HG02763 (cell line): ENCODE data around the gene DYRK1B.

Source experiments
- ATAC-seq: cut with Tn5 transposase; IDR thresholded peaks from one replicate; pipeline ENCODE4 v1.9.1; 2021; ENCODE audit warnings: mild to moderate bottlenecking, moderate library complexity; ENCODE audit not compliant: unreplicated experiment

Gene DYRK1B

DNA sequence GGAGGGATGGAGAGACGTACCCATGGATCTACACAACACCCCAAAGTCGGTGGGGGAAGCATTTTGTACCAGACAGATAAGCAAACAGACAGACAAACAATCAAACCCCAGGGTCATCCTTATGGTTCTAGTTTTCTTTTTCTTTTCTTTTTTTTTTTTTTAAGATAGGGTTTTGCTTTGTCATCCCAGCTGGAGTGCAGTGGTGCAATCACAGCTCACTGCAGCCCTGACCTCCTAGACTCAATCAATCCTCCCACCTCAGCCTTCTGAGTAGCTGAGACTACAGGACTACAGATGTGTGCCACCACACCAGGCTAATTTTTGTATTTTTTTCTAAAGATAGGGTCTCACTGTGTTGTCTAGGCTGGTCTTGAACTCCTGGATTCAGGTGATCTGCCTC lies 30.2 kb upstream of the DYRK1B start:
- ATAC-seq = no peak

DNA sequence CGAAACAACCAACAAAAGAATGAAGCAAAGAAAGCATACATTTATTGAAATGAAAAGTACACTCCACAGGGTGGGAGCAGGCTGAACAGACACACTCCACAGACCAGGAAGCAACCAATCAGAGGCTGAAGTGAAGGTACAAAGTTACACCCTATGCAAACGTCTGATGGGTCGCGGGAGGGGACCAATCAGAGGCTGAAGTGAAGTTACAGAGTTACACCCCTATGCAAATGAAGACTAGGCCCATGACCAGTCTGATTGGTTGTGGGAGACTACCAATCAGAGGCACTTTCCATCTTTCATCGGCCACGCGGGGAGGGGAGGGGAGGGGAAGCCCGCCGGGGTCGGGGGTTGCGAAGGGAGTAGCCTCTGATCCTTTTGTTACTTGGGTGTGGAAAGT lies 24.6 kb upstream of the DYRK1B start:
- ATAC-seq = no peak

DNA sequence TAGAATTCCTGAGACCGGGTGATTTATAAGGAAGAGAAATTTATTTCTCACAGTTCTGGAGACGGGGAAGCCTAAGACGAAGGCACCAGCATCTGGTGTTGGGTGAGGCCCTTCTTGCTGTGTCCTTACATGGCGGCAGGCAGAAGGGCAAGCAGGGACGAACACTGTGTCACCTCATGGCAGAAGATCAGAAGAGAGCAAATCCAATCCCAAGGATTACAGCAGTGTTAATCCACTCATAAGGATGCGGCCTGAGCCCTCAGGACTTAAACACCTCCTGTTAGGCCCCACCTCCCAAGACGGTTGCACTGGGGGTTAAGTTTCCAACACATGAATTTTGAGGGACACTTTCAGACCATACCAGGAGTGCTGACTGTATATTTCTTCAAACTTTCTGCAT lies 18.9 kb upstream of the DYRK1B start:
- ATAC-seq = no peak

DNA sequence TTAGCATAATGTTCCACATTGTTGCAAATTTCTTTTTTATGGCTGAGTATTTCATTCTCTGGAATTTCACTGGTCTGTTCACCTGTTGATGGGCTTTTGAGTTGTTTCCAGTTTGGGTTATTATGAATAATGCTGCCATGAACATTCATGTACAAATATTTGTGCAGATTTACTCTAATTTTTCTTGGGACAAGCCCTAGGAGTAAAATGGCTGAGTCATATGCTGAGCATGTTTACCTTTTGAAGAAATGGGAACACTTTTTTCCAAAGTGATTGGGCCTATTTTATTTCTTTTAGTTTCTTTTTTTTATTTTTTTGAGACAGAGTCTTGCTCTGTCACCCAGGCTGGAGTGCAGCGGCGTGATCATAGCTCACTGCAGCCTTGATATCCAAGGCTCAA lies 16.9 kb upstream of the DYRK1B start:
- no peak for ATAC-seq

DNA sequence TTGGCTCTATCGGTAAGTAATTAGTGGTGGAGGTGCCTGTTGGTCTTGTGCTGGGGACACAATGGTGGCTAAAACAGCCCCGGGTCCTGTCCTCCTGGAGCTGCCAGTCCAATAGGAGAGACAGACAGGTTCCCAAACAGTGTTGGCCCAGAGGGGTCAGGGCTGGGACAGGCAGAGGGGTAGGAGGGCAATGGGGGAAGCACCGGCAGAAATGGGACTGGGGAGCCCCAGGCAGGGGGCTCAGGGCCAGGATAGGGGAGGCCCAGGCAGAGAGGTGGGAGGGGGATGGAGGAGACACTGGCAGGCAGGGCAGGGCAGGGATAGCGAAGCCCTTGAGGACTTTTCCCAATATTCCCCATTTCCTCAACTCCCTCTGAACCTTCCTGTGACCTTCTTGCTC lies 14.4 kb upstream of the DYRK1B start:
- no peak for ATAC-seq

DNA sequence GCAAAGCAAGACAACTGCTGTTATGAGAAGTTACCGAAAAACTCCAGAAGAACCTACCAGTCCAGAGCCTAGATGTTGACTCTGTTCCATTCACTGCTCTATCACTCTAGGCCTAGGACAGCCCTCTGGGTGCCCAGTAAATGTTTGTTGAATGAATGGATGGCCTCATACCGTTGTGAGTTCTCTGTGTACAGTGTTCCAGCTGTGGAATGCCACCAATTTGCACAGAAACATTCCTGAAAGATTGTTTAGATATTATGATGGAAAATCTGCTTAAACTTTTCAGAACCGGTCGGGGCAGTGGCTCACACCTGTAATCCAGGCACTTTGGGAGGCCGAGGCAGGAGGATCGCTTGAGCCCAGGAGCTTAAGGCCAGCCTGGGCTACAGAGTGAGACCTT lies 13.6 kb upstream of the DYRK1B start:
- ATAC-seq = no peak

DNA sequence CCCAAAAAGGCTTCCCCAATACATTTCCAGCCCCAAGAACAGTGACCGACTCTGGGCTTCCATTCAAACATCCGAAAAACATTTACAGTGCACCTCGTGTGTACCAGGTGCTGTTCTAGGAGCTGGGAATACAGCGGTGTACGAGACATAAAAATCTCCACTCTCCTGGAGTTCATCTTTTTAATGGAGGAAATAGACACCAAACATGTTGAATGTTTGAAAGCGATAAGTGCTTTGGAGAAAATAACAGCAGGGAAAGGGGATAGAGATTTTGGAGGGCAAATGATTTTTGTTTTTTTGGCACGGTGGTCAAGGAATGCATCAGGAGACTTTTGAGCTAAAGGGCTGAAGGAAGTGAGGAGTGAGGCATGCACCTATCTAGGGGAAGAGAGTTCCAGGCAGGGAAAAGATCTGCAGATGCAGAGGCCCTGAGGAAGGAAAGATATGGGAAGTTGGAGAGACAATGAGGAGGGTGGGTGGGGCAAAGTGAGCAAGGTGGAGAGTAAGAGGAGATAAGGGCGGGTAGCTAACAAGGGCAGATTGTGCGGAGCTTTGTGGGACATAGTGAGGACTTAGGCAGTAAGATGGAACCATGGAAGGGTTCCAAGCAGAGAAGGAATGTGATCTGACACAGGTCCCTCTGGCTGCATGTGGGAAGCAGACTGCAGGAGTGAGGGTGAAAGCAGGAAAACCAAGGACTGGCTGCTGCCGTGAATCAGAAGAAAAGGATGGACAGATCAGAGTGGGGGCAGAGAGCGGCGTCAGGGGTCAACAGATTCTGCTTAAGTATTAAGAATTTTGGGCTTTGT lies 12.9 kb upstream of the DYRK1B start:
- ATAC-seq = no peak

DNA sequence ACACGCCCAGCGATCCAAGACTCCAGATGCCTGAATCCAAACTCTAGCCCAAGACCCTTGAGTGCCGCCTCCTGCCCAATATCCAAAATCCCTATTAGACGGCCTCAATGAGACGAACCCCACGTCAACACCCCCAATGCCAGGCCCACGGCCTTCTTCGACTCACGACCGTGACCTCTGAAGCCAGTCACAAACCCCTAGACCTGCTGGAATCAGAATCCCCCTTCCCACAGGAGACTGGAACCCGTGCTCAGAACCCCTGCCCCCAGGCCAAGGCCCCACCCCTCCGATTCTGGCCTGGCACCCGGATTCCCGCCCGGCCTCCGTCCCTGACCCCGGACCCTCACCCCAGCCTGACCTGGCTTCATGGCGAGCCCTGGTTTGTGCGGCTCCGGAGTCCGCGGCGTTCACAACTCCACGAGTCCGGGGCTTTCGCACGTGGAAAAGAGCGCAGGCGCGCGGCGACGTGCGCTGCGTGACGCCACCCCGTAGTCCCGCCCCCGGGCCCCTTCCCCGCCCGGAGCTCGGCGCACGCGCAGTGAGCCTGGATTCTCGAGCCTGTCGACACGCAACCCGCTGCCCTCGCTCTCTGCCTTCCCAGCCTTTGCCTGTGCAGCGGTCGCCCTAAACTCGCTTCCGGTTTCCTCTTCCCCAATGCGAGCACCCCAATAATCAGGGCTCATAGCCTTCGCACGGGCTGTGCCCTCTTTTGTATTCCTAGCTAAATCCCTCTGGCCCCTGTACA lies 12.1 kb upstream of the DYRK1B start, which contains the start of gene FBL:
FBL (minus strand) TSS at position 447 of the 745 bp plus-strand sequence; CDS start at position 368, 79 bp downstream.
- peak; percentile 85 for ATAC-seq

DNA sequence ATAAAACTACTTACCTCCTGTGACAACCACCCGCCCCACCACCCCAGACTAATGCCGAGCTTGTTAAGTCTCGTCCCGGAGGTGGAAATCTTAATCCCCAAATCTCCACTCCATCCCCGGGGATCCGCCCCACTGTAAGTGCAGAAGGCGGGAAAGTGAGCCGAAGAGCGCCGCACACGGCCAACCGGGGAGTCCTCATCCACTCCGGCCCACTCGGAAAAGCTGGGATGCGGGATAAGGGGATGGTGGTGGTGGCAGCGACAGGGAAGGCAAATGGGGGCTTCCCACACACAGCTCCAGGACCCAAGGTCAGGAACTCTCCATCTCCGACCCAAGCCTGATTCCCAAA lies 11.6 kb upstream of the DYRK1B start:
- no peak for ATAC-seq

DNA sequence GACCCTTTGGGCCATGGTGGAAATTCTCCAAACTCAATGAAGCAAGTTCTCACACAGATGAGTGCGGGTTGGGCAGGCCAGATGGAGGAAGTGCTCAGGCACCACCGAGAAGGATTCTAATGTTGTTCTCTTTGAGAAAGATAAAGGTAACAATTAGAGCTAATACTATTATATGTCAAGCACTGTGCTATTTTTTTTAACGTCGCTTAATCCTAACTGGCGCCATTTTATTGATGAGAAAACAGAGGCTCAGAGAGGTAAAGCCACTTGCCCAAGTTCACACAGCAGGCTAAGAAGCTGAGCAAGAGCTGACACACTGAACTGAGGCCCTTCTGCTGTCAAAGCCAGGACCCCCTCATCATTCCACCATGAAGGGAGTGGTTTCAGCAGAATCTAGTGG lies 11.2 kb upstream of the DYRK1B start:
- no peak for ATAC-seq

DNA sequence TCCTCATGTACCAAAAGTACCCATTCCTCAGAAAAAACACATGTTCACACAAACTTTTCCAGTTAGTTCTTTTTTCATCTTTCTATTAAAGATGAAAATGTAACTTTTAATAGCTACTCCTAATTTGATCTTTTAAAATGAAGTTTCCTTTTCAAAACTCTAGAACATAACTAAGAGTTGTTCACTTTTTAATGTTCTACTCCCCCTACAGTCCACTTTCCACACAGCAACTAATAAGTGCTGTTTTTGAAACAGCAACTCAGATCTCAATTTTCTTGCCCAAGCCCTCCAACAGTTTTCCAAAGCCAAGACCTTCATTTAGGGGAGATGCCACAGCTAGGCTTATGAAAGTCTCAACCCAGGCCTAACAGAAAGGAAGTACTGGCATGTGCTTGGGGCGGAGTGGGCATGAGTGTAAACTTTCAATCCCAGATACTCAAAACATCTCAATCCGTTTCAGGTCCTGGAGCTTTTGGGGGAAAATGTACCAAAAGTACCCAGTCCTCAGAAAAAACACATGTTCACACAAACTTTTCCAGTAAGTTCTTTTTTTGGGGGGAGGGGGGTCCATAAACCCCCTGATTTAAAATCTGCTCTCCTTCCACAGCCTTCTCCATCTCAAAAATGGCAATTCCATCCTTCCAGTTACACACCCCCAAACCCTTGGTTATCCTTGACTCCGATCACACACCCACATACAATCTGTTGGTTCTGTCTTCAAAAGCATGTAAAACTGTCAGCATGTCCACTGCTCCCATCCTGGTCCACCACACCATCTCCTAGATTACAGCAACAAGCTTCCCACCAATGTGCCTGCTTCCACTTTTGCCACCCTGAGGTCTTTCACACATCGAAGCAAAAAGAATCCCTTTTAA lies 10.2 kb upstream of the DYRK1B start:
- no peak for ATAC-seq

DNA sequence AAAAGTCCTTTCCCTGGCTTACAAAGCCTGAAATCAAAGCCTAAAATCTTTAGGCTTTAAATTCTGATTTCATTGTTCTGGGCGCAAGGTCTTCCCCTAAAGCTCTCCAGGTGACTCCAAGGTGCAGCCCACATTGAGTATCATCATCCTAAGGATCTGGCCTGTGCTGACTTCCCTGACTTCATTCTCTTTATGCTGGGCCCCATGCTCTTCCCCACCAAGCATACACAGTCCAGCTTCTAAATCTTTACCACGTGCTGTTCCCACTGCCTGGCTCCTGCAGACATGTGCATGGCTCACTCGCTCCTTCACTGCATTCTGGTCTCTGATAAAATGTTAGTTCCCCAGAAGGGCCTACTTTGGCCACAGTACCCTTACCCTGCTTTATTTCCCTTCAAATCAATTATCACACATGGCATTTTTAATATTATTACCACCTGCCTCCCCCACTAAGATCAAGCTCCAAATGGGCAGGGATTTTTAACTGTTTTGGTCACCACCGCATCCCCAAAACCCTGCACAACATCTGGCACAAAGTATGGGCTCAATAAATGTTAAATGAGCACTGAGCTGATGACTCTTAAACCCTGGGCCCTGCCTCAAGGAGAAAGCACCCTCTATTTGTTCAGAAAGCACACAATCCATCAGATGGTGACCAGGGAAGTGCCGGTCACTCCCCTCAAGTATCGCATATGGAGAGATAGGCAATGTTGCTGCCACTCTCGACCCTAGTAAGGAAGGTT lies 8.9 kb upstream of the DYRK1B start:
- no peak for ATAC-seq

DNA sequence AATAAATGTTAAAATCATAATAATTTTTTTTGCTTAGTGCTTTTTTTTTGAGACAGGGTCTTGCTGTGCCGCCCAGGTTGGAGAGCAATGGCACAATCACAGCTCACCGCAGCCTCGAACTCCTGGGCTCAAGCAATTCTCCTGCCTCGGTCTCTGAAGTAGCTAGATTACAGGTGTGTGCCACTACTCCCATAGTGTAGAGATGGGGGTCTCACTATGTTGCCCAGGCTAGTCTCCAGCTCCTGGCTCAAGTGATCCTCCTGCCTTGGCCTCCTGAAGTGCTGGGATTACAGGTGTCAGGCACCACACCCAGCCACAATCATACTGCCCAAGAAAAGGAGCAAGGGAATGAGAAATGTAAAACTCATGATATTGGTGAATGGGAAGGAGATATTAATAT lies 7.1 kb upstream of the DYRK1B start:
- ATAC-seq = no peak

DNA sequence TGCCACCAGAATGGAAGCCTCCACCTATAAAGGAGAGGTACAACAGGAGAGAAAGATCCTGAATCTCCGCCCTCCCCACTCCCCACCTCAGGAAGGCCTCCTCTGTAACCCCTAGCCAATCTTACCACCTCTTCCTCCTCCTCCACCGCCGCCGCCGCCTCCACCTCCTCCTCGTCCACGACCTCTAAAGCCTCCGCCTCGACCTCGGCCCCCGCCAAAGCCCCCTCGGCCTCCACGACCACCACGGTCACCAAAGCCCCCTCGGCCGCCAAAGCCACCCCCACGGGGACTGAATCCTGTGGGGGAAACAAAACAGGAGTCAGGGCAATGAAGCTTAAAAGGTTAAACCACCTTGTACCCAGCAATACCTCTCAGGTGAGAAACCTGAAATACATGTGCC lies 6.5 kb upstream of the DYRK1B start:
- ATAC-seq = no peak

DNA sequence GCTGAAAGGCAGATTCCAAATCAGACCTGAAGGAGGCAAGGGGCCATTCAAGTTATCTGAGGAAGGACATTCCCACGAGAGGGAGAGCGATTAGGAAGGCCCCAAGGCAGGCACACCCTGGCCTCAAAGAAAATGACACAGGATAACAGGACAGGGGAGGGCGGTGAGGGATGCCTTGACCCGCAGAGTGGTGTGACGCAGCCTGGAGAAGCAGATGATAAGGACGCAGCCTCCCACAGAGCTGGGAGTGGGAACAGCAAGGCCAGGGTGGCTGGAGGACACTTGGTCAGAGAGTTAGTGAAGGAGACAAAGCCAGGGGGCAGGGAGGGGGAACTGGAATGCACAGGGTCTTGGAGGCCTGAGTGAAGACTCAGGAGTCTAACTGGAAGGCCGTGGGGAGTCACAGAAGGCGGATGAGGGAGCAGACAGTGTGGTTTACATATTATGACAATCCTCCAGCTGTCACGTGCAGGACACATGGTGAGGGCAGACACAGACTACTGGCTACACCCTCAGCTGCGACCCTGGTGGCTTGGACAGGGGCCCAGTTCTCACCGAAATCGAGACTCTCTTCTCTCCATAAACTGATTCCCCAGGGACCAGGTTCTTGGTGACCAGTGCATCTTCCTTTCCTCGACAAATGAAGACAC lies 5.8 kb upstream of the DYRK1B start:
- no peak for ATAC-seq

DNA sequence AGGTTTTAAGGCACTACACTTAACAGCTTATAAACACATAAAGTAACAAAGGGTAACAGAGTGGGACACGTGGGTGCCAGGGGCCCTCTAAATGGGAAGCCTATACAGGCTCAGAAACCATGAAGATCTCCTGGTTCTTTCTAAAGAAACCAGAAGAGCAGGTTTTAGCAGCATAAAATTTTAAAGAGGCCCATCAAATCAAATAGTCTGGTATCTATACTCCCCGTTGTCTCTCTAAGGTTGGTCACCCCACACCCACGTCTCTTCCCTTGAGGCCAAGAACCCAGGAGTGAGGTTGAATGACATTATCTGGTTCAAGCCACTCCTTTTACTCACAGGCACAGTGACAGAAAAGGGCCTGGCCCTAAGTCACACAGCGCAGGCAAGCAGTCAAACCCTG lies 4.6 kb upstream of the DYRK1B start:
- ATAC-seq = no peak

DNA sequence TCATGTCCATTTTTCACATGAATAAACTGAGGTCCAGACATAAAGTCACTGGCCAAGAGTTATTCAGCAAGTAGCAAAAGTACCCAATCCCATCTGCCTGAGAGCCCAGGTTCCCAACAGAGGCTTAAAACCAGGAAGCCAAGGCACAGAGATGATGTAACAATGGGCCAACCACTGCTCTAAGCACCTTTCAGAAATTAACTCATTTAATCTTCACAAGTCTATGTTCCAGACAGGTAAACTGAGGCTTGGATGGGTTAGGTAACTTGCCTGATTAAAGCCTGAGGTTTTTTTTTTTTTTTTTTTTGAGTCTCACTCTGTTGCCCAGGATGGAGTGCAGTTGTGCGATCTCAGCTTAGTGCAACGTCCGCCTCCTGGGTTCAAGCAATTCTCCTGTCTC lies 4.0 kb upstream of the DYRK1B start:
- ATAC-seq = no peak

DNA sequence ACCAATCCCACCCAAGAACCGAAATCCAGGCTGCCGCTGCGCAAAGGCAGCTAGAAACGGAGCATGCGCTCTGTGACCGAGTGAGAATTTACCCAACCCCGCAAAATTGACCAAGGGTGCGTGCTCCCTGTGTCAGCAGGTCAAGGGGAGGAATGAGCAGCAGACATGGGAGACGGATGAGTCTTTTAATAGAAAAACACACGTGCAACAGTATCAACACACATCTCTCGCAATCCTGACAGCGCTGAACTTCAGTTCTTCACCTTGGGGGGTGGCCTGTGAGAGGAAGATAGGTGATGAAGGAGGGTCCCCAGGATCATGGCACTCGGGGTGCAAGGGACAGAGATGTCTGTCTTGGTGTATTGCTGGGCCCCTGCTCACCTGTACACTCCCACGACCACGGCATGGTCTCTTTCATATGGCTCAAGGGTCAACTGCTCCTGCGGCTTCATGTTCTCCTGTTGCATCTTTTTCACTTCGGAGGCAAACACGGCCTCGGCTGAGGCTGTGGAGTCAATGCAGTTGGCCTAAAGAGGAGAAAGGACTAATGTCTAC lies 402 bp upstream of the DYRK1B start:
- no peak for ATAC-seq

DNA sequence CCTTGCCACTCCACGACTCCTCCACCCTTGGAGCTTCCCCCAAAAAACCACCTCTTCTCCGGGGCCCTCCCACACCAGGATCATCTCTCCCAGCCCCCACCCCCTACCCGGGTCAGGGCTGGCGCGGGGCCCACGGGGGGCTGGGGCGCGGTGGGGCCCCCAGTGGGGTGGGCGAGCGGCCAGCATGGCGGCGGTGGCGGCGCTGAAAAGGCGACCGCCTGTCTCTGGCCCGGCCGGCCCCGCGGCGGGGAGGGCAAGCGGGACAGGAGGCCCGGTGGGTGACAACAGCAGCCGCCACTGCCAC lies 850 bp downstream of the DYRK1B start:
- no peak for ATAC-seq
